Mesendoderm (in vitro differentiated cells): ENCODE measurements around the gene XRRA1.
"Not testable (repeated sequence)": the region's sequence is repeated elsewhere in the genome, so short reads cannot be mapped to it uniquely, and the experiment has no call there.

Experiments used
- DNase-seq: peaks from one replicate; pipeline ENCODE4 v3.0.0; 2013
- H2AK5ac ChIP-seq: 2 replicates; pipeline ENCODE4 v1.6.1; 2013; ENCODE audit warnings: low read length, inconsistent platforms
- H2BK120ac ChIP-seq: 2 replicates; pipeline ENCODE4 v1.6.1; 2013; ENCODE audit warnings: low read depth, mild to moderate bottlenecking, low read length, moderate library complexity, mixed read lengths
- H2BK15ac ChIP-seq: replicated peaks from 2 replicates; pipeline ENCODE4 v1.6.1; 2013; ENCODE audit warnings: low read depth, mild to moderate bottlenecking, moderate library complexity
- H2BK5ac ChIP-seq: 2 replicates; pipeline ENCODE4 v1.6.1; 2013; ENCODE audit warnings: low read length, inconsistent platforms
- H3K18ac ChIP-seq: 2 replicates; pipeline ENCODE4 v1.6.1; 2013; ENCODE audit warnings: mild to moderate bottlenecking, low read length, mixed read lengths
- H3K23ac ChIP-seq: one replicate; pipeline ENCODE4 v1.6.1; 2013; ENCODE audit warnings: low read length
- H3K27ac ChIP-seq: 2 replicates; pipeline ENCODE4 v1.5.1; 2013; ENCODE audit warnings: low read depth, mild to moderate bottlenecking, inconsistent platforms, low read length, moderate library complexity
- H3K27me3 ChIP-seq: 2 replicates; pipeline ENCODE4 v1.6.1; 2013; ENCODE audit warnings: low read length, control low read depth, mild to moderate bottlenecking, inconsistent platforms; ENCODE audit not compliant: insufficient read depth, poor library complexity
- H3K36me3 ChIP-seq: 2 replicates; pipeline ENCODE4 v1.6.1; 2013; ENCODE audit warnings: low read length, inconsistent platforms; ENCODE audit not compliant: control insufficient read depth, insufficient read depth
- H3K4ac ChIP-seq: one replicate; pipeline ENCODE4 v1.6.1; 2013; ENCODE audit warnings: low read depth, mild to moderate bottlenecking, low read length, moderate library complexity
- H3K4me1 ChIP-seq: 2 replicates; pipeline ENCODE4 v1.6.1; 2013; ENCODE audit warnings: low read depth, low read length, inconsistent platforms; ENCODE audit not compliant: control insufficient read depth
- H3K4me2 ChIP-seq: 2 replicates; pipeline ENCODE4 v1.6.1; 2013; ENCODE audit warnings: low read length
- H3K4me3 ChIP-seq: 2 replicates; pipeline ENCODE4 v1.5.1; 2013; ENCODE audit warnings: mild to moderate bottlenecking, low read length
- H3K56ac ChIP-seq: one replicate; pipeline ENCODE4 v1.6.1; 2013; ENCODE audit warnings: low read length
- H3K79me1 ChIP-seq: 2 replicates; pipeline ENCODE4 v1.6.1; 2013; ENCODE audit warnings: low read length, inconsistent platforms
- H3K79me2 ChIP-seq: 2 replicates; pipeline ENCODE4 v1.6.1; 2013; ENCODE audit warnings: mild to moderate bottlenecking, low read length; ENCODE audit not compliant: control insufficient read depth, insufficient read depth
- H3K9ac ChIP-seq: 2 replicates; pipeline ENCODE4 v1.6.1; 2013; ENCODE audit warnings: low read length, inconsistent platforms
- H4K5ac ChIP-seq: one replicate; pipeline ENCODE4 v1.6.1; 2013; ENCODE audit warnings: low read length
- H4K8ac ChIP-seq: one replicate; pipeline ENCODE4 v1.6.1; 2013; ENCODE audit warnings: low read depth, mild to moderate bottlenecking, control low read depth, low read length, moderate library complexity
- WGBS: extraction: QIAGEN DNeasy Blood & Tissue Kit; methylation state at CpG from one replicate; pipeline ENCODE4 v1.1.7; 2013; ENCODE audit warnings: low lambda C conversion rate, missing lambda C conversion rate; ENCODE audit not compliant: insufficient coverage; ENCODE audit errors: extremely low coverage; 5-methylcytosine and 5-hydroxymethylcytosine counted together

Gene XRRA1

DNA sequence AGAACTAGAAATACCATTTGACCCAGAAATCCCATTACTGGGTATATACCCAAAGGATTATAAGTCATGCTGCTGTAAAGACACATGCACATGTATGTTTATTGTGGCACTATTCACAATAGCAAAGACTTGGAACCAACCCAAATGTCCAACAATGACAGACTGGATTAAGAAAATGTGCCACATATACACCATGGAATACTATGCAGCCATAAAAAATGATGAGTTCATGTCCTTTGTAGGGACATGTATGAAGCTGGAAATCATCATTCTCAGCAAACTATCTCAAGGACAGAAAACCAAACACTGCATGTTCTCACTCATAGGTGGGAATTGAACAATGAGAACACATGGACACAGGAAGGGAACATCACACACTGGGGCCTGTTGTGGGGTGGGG, 55.9 kb downstream of the XRRA1 start:
- not testable (repeated sequence) for H3K4me1 ChIP-seq, H3K79me2 ChIP-seq, H2BK5ac ChIP-seq, H3K23ac ChIP-seq, H3K4ac ChIP-seq, H2BK120ac ChIP-seq, H3K36me3 ChIP-seq, H4K8ac ChIP-seq, H3K4me2 ChIP-seq, H3K4me3 ChIP-seq, H3K27ac ChIP-seq, H3K56ac ChIP-seq, H3K27me3 ChIP-seq, H3K9ac ChIP-seq, H3K79me1 ChIP-seq, H2BK15ac ChIP-seq, H3K18ac ChIP-seq, DNase-seq, H4K5ac ChIP-seq, H2AK5ac ChIP-seq

- Histone ChIP-seq H3K4me2 (no peak overlapping the region), H2BK15ac (no peak overlapping the region), H3K23ac (no peak overlapping the region), H3K79me2 (no peaks in the 10 kb centered on the region), H3K4me1 (no peaks in the 10 kb centered on the region), H2BK120ac (no peak overlapping the region), H3K56ac (no peak overlapping the region), H2BK5ac (no peak overlapping the region), H3K18ac (no peak overlapping the region), H3K4ac (no peak overlapping the region), H3K36me3 (no peaks in the 10 kb centered on the region), H4K5ac (no peak overlapping the region), H3K9ac (no peak overlapping the region), H4K8ac (no peak overlapping the region), H2AK5ac (no peak overlapping the region), H3K79me1 (no peaks in the 10 kb centered on the region), H3K27ac (no peak overlapping the region), H3K4me3 (no peak overlapping the region), H3K27me3 (no peaks in the 10 kb centered on the region)
- peak; percentile 60 for DNase-seq
- WGBS: no CpG with 5 or more reads among the region's 1 CpG
Observed at GRCh38 chr11:74877132-74877531, 71.8 kb downstream of the XRRA1 start.

DNA sequence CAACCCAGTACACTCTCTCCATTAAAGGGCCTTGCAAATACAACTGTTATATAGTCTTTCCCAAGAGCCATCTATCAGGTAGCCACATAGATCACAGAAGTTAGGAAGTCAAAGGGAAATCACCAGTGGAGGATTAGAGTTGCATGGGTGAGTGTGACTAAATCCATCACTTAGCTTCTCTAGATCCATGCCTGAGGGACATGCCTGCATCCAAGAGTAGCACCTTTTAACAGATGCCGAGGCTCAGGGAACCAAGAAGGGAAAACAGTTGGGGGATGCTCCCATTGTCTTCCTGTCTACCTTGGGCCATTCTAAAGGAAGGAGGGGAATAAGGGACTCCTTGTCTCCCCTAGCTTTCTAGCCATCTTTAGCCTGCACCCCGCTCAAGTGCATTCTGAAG, 77.9 kb downstream of the XRRA1 start:
- Histone ChIP-seq H2BK5ac (no peak overlapping the region), H3K4ac (no peak overlapping the region), H3K4me2 (no peak overlapping the region), H3K4me1 (no peaks in the 10 kb centered on the region), H3K79me2 (no peaks in the 10 kb centered on the region), H3K27ac (no peak overlapping the region), H3K79me1 (no peaks in the 10 kb centered on the region), H3K36me3 (no peaks in the 10 kb centered on the region), H3K18ac (no peak overlapping the region), H3K27me3 (no peaks in the 10 kb centered on the region), H2AK5ac (no peak overlapping the region), H3K56ac (no peak overlapping the region), H3K23ac (no peak overlapping the region), H3K4me3 (peak overlapping the region; percentile 12), H3K9ac (no peak overlapping the region), H2BK120ac (no peak overlapping the region), H4K5ac (no peak overlapping the region), H4K8ac (no peak overlapping the region), H2BK15ac (no peak overlapping the region)
- WGBS: no CpG with 5 or more reads among the region's 2 CpGs
- peak; percentile 23 for DNase-seq

- Histone ChIP-seq H3K9ac (no peak overlapping the region), H2AK5ac (no peak overlapping the region), H2BK5ac (no peak overlapping the region), H4K8ac (no peak overlapping the region), H3K27me3 (no peaks in the 10 kb centered on the region), H3K79me2 (no peaks in the 10 kb centered on the region), H2BK120ac (no peak overlapping the region), H3K4me2 (no peak overlapping the region), H3K23ac (no peak overlapping the region), H3K18ac (no peak overlapping the region), H3K36me3 (no peaks in the 10 kb centered on the region), H2BK15ac (no peak overlapping the region), H3K4me1 (no peaks in the 10 kb centered on the region), H3K27ac (no peak overlapping the region), H3K4ac (no peak overlapping the region), H3K79me1 (no peaks in the 10 kb centered on the region), H3K4me3 (no peak overlapping the region), H4K5ac (no peak overlapping the region), H3K56ac (no peak overlapping the region)
- peak; percentile 77 for DNase-seq
- no CpG with 5 or more reads among the region's 1 CpG for WGBS
Observed at GRCh38 chr11:74870485-74870884, 78.4 kb downstream of the XRRA1 start.

DNA sequence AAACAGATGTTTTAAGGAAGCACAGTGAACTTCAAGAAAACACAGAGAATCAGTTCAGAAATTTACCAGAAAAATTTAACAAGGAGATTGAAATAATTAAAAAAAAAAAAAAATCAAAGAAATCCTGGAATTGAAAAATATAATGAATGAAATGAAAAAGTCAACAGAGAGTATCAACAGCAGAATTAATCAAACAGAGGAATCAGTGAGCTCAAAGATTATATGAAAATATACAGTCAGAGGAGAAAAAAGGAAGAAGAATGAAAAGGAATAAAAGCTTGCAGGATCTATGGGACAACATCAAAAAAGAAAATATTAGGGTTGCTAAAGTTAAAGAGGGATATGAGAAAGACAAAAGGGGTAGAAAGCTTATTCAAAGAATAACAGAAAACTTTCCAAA, 82.3 kb downstream of the XRRA1 start:
- no peak overlapping the region for H2BK120ac ChIP-seq
- DNase-seq: no peak
- H2AK5ac ChIP-seq: no peak overlapping the region

DNA sequence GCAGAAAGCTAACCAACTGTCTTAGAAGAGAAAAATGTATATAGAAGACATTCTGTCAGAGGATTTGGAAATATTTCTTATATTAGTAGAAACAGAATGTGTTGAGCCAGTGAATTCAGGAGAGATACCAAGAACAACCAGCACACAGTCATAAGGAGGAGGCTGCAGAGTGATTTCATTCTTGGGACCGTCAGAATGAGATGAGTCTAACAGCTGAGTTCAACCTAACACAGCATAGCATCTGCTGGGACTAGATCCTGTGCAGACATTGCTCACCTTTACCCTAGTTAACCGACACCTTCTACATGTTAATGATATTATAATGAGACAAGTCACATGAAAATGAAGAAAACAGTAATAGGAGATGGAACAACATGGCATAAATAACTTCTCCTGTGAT, 85.5 kb downstream of the XRRA1 start:
- Histone ChIP-seq H3K79me1 (no peaks in the 10 kb centered on the region), H2AK5ac (no peak overlapping the region), H3K4me1 (no peaks in the 10 kb centered on the region), H3K27ac (no peak overlapping the region), H2BK5ac (no peak overlapping the region), H3K27me3 (no peaks in the 10 kb centered on the region), H3K79me2 (no peaks in the 10 kb centered on the region), H3K18ac (no peak overlapping the region), H3K4ac (no peak overlapping the region), H3K4me3 (no peak overlapping the region), H4K5ac (no peak overlapping the region), H3K23ac (no peak overlapping the region), H2BK15ac (no peak overlapping the region), H3K4me2 (no peak overlapping the region), H3K9ac (no peak overlapping the region), H4K8ac (no peak overlapping the region), H2BK120ac (no peak overlapping the region), H3K36me3 (peaks cover 4% of the 10 kb centered on the region), H3K56ac (no peak overlapping the region)
- WGBS: no CpG with 5 or more reads among the region's 2 CpGs
- no peak for DNase-seq

More for the DNA sequence above, 82.3 kb downstream of the XRRA1 start:
- Histone ChIP-seq H3K4me2 (no peak overlapping the region), H4K5ac (no peak overlapping the region), H2BK5ac (no peak overlapping the region), H3K56ac (no peak overlapping the region), H3K27ac (no peak overlapping the region), H3K79me2 (no peaks in the 10 kb centered on the region), H3K23ac (no peak overlapping the region), H3K27me3 (no peaks in the 10 kb centered on the region), H2BK15ac (no peak overlapping the region), H3K4me1 (no peaks in the 10 kb centered on the region), H3K79me1 (no peaks in the 10 kb centered on the region), H4K8ac (no peak overlapping the region), H3K9ac (no peak overlapping the region), H3K18ac (no peak overlapping the region), H3K4ac (no peak overlapping the region), H3K4me3 (no peak overlapping the region), H3K36me3 (peaks cover 4% of the 10 kb centered on the region)
